GM23338 (cell line): Measurements from ENCODE around the gene SCLT1.
A peak's percentile ranks its signal among the peaks of the same experiment; 100 is the strongest.

Experiments
- CREB1 ChIP-seq: fragments of 250-450 bp; sonication (Bioruptor Pico); IDR thresholded peaks from 2 replicates; pipeline ENCODE4 v1.5.0; 2020; ENCODE audit warnings: low read depth, mild to moderate bottlenecking, moderate library complexity
- CTCF ChIP-seq, 2 experiments: fragments of 200-600 bp in 1 of 2; sonication (generic) in 1 of 2; conservative IDR thresholded peaks; 2 replicates each; pipeline versions ENCODE4 v1.5.1 to v1.6.1; 2016 to 2017; ENCODE audit warnings: antibody characterized with exemption in 2 of 2, low read depth in 2 of 2, mild to moderate bottlenecking in 2 of 2, moderate library complexity in 1 of 2
- EZH2 ChIP-seq: fragments of 200-600 bp; sonication (generic); IDR thresholded peaks from one replicate; pipeline ENCODE4 v1.8.0; 2017; ENCODE audit warnings: antibody characterized with exemption, mild to moderate bottlenecking, low read depth; ENCODE audit not compliant: unreplicated experiment
- EZH2phosphoT487 ChIP-seq: fragments of 200-600 bp; sonication (generic); IDR thresholded peaks from one replicate; pipeline ENCODE4 v1.8.1; 2018; ENCODE audit warnings: antibody characterized with exemption; ENCODE audit not compliant: unreplicated experiment
- POLR2AphosphoS5 ChIP-seq: IDR thresholded peaks from 2 replicates; pipeline ENCODE4 v1.6.1; 2016; ENCODE audit warnings: antibody characterized with exemption, low read depth
- ZNF114 ChIP-seq: fragments of 250-450 bp; sonication (Bioruptor Pico); IDR thresholded peaks from 2 replicates; pipeline ENCODE4 v1.5.0; 2020; ENCODE audit warnings: mild to moderate bottlenecking, moderate library complexity
- TF ChIP-seq, protein P1 (sequence below): IDR thresholded peaks from one replicate; pipeline ENCODE4 v1.6.1; 2018; ENCODE audit warnings: antibody characterized with exemption; ENCODE audit not compliant: unreplicated experiment
- TF ChIP-seq, protein P2 (sequence below): IDR thresholded peaks from 2 replicates; pipeline ENCODE4 v1.6.1; 2016; ENCODE audit warnings: antibody characterized with exemption

DNA sequence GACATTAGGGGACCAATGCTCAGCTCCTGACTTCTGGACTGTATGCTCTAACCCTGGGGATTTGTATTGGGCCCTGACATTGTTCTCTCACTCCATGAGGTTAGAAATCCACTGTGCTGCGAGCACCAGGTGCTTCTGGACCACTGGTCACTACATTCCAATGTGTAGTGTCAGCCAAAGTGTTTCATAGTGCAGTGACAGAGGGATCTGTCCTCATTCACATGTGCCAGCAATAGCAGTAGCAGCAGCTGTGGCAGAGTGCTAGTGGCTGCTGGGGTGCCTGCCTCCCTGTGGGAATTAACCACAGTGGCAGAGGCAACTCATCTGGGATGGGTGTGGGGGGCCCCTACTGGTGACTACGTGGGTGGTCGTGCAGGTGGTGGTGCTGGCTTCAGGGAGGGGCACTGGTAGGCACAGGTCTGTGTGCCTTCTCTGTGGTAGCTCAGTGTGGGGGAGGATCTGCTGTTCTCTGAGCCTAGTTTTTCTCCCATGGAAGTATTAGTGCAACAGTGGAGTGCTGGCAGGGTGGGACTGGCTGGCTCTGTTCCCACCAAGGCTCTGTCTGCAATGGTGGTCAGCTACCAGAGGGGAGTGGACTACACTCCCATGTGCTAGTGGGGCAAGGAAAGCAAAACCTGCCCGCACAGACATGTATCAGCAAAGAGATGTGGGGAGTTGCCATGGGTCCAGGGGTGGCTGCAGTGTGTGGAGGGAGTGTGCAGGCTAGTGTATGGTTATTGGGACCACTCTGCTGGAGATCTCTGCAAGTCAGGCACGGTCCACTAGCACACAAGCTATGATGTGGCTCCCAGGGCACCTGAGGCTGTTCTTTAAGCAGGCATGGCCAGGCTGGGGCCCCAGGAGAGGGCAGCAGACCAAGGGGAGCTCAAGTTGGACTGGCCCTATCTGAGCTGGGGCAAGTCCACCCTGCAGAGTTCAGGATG is 78.5 kb downstream of the SCLT1 start:
- 0 out of 4 replicates have a peak, but pooled peaks of 1 of the 2 experiments have one; percentile 3 for TF ChIP-seq CTCF (conservative IDR thresholded peaks at IDR 0.05; ENCODE audit: low read depth in 2 of 2)
- TF ChIP-seq, protein P1, sequence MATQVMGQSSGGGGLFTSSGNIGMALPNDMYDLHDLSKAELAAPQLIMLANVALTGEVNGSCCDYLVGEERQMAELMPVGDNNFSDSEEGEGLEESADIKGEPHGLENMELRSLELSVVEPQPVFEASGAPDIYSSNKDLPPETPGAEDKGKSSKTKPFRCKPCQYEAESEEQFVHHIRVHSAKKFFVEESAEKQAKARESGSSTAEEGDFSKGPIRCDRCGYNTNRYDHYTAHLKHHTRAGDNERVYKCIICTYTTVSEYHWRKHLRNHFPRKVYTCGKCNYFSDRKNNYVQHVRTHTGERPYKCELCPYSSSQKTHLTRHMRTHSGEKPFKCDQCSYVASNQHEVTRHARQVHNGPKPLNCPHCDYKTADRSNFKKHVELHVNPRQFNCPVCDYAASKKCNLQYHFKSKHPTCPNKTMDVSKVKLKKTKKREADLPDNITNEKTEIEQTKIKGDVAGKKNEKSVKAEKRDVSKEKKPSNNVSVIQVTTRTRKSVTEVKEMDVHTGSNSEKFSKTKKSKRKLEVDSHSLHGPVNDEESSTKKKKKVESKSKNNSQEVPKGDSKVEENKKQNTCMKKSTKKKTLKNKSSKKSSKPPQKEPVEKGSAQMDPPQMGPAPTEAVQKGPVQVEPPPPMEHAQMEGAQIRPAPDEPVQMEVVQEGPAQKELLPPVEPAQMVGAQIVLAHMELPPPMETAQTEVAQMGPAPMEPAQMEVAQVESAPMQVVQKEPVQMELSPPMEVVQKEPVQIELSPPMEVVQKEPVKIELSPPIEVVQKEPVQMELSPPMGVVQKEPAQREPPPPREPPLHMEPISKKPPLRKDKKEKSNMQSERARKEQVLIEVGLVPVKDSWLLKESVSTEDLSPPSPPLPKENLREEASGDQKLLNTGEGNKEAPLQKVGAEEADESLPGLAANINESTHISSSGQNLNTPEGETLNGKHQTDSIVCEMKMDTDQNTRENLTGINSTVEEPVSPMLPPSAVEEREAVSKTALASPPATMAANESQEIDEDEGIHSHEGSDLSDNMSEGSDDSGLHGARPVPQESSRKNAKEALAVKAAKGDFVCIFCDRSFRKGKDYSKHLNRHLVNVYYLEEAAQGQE = no peak
- no peak for TF ChIP-seq EZH2
- TF ChIP-seq POLR2AphosphoS5 = no peak
- TF ChIP-seq, protein P2, sequence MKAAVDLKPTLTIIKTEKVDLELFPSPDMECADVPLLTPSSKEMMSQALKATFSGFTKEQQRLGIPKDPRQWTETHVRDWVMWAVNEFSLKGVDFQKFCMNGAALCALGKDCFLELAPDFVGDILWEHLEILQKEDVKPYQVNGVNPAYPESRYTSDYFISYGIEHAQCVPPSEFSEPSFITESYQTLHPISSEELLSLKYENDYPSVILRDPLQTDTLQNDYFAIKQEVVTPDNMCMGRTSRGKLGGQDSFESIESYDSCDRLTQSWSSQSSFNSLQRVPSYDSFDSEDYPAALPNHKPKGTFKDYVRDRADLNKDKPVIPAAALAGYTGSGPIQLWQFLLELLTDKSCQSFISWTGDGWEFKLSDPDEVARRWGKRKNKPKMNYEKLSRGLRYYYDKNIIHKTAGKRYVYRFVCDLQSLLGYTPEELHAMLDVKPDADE = no peak
- no peak for TF ChIP-seq CREB1 (CRISPR knock-in tag)
- no peak for TF ChIP-seq EZH2phosphoT487
- TF ChIP-seq ZNF114 (CRISPR knock-in tag) = no peak
